Measurements from ENCODE around the gene PTPRG. TPM values are rescaled to one million over a fixed set of nuclear protein-coding genes. Genes with fewer than 3 reads are reported as not detected.

PTPRG gene
- total and polyA plus RNA-seq, 8 donors: 50.9 to 88.4 (median 54.4) TPM

DNA sequence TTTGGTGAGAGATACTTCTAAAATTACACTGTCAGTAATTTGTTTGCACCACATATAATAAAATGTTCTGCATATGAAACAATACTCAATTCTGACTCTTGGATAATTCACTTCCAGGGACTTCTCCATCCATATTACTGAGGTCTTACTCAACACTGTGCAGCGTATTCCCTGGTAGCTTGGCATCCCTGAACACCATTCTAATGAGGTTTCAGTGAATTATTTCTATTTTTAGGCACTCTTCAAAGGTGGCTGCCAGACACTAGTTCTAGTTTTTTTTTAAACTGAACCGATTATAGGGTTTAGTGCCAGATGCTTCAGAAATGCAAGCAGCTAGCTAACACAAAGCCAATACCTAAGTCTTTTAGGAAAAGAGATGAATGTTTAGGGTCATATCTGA lies 528.7 kb downstream of the PTPRG start:
- H3K4me1 ChIP-seq: no peaks in the 10 kb centered on the region
- ATAC-seq (no peak), DNase-seq (no peak)
- no peaks in the 10 kb centered on the region for H3K36me3 ChIP-seq
- no peak overlapping the region for H3K4me3 ChIP-seq
- H3K27me3 ChIP-seq: no peaks in the 10 kb centered on the region
- no peak overlapping the region for H3K27ac ChIP-seq
- no peaks in the 10 kb centered on the region for H3K9me3 ChIP-seq
- intact Hi-C loops (cut with DNase I): no loop called here
- TF ChIP-seq, protein P1, sequence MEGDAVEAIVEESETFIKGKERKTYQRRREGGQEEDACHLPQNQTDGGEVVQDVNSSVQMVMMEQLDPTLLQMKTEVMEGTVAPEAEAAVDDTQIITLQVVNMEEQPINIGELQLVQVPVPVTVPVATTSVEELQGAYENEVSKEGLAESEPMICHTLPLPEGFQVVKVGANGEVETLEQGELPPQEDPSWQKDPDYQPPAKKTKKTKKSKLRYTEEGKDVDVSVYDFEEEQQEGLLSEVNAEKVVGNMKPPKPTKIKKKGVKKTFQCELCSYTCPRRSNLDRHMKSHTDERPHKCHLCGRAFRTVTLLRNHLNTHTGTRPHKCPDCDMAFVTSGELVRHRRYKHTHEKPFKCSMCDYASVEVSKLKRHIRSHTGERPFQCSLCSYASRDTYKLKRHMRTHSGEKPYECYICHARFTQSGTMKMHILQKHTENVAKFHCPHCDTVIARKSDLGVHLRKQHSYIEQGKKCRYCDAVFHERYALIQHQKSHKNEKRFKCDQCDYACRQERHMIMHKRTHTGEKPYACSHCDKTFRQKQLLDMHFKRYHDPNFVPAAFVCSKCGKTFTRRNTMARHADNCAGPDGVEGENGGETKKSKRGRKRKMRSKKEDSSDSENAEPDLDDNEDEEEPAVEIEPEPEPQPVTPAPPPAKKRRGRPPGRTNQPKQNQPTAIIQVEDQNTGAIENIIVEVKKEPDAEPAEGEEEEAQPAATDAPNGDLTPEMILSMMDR (IDR thresholded peaks at IDR 0.05): no peak

DNA sequence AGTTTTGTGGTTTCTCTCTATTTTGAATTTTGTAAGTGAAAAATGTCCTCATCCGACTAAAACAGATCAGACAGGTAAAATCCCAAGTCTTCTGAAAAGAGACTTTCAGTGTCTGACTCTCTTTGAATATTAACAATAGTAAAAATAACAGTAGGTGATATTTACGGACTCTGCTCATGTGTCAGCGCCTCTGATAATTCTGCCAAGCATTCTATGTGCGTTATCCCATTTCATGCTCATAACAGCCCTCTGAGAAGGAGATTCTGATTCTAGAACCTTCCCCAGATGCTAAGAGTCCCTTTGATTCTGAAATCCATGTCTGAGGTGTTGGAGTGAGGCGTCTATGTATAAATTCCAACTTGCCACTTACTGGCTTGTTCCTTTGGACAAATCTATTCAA lies 529.1 kb downstream of the PTPRG start:
- H3K4me3 ChIP-seq: no peak overlapping the region
- no peak overlapping the region for H3K27ac ChIP-seq
- TF ChIP-seq, protein P1 (IDR thresholded peaks at IDR 0.05): no peak
- intact Hi-C loops (cut with DNase I): no loop called here
- H3K36me3 ChIP-seq: no peaks in the 10 kb centered on the region
- no peaks in the 10 kb centered on the region for H3K9me3 ChIP-seq
- DNase-seq (no peak), ATAC-seq (no peak)
- H3K4me1 ChIP-seq: no peaks in the 10 kb centered on the region
- no peaks in the 10 kb centered on the region for H3K27me3 ChIP-seq

DNA sequence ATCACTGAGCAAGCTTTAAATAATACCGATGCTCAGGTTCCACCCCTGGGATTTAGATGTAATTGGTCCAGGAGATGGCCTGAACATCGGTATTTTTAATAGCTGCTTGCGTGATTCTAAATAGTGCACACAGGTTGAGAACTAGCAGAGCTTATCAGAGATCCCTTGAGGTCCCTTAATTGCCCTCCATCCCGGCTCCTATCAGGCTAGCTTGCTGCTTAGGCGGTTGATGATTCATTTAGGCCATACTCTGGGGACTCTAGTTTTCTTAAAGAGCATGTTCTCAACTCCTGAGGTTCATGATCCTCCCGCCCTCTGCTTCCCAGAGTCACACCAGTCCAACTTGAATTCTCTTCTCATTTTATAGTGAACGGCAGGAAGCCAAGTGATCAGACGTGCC lies 531.7 kb downstream of the PTPRG start:
- intact Hi-C loops (cut with DNase I): no loop called here
- ATAC-seq: no peak
- Histone ChIP-seq H3K4me1 (no peaks in the 10 kb centered on the region), H3K4me3 (no peak overlapping the region), H3K27me3 (no peaks in the 10 kb centered on the region), H3K27ac (no peak overlapping the region), H3K36me3 (no peaks in the 10 kb centered on the region), H3K9me3 (no peaks in the 10 kb centered on the region)
- TF ChIP-seq, protein P1 (IDR thresholded peaks at IDR 0.05): no peak
- no peak for DNase-seq

DNA sequence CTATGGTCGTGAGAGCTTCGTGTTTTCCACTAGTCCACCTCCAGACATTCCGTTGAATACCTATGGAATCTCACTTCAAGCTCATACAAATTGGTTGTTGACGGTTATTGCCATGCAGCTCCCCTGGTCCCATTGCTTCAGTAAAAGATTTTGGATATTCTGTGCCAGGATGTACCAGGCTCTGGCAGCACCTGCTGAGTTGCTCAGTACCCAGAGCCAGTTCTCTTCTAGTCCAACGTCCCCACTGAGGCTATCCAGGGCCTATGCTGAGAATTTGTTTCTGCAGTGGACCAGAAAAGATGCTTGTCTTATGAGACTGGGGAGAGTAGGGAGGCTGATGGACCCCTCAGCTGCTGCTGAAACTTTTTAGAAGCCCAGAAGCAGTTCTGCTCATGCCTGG lies 533.1 kb downstream of the PTPRG start:
- intact Hi-C loops (cut with DNase I): no loop called here
- Histone ChIP-seq H3K4me1 (no peaks in the 10 kb centered on the region), H3K9me3 (no peaks in the 10 kb centered on the region), H3K27me3 (no peaks in the 10 kb centered on the region), H3K36me3 (no peaks in the 10 kb centered on the region), H3K27ac (no peak overlapping the region), H3K4me3 (no peak overlapping the region)
- DNase-seq: no peak
- TF ChIP-seq, protein P1 (IDR thresholded peaks at IDR 0.05): no peak
- no peak for ATAC-seq

DNA sequence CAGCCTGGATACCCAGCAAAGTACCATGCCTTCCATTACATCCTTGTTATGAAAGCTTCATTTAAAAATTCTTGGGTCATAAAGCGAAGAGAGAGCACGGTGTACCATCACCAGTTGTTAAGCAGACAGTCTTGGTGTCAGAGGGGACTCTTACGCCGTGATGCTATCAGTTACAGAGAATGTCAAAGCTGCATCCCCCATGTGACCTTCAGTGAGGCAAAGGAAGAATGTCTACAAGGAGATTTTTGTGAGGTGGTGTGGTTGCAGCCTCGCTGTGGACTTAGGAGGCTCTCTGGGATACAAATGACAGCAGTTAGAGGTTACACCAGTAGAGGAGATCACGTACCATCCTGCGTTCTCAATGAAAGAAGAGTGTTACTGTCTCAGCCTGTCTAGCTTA lies 533.7 kb downstream of the PTPRG start:
- intact Hi-C loops (cut with DNase I): no loop called here
- H3K9me3 ChIP-seq: no peaks in the 10 kb centered on the region
- TF ChIP-seq, protein P1 (IDR thresholded peaks at IDR 0.05): no peak
- DNase-seq: no peak
- no peaks in the 10 kb centered on the region for H3K4me1 ChIP-seq
- ATAC-seq: no peak
- no peak overlapping the region for H3K4me3 ChIP-seq
- no peaks in the 10 kb centered on the region for H3K36me3 ChIP-seq
- H3K27ac ChIP-seq: no peak overlapping the region
- no peaks in the 10 kb centered on the region for H3K27me3 ChIP-seq

All from left lung (tissue), 10 donors.